GM12801 (cell line): ENCODE measurements around the gene ROBO1.

Source experiments
- CTCF ChIP-seq: IDR thresholded peaks from one replicate; pipeline ENCODE4 v1.5.1; 2011; ENCODE audit warnings: control low read depth; ENCODE audit not compliant: insufficient read length; ENCODE audit errors: extremely low read depth

Gene ROBO1

GRCh38 chr3:78999139-78999538 is 768.7 kb downstream of the ROBO1 start:
- TF ChIP-seq CTCF: no peak

- TF ChIP-seq CTCF: no peak
Observed at GRCh38 chr3:78995087-78995486, 772.7 kb downstream of the ROBO1 start.

GRCh38 chr3:78994174-78995027 is 773.4 kb downstream of the ROBO1 start:
- TF ChIP-seq CTCF: no peak

GRCh38 chr3:78993375-78993774 is 774.4 kb downstream of the ROBO1 start:
- no peak for TF ChIP-seq CTCF

GRCh38 chr3:78992830-78993229 is 775.0 kb downstream of the ROBO1 start:
- TF ChIP-seq CTCF: no peak

GRCh38 chr3:78992400-78992799 is 775.4 kb downstream of the ROBO1 start:
- no peak for TF ChIP-seq CTCF

- no peak for TF ChIP-seq CTCF
Observed at GRCh38 chr3:78991656-78992055, 776.1 kb downstream of the ROBO1 start.
